Measurements from ENCODE around the gene SCNM1. TPM values are rescaled to one million over a fixed set of nuclear protein-coding genes. Genes with fewer than 3 reads are reported as not detected.

The SCNM1 gene
- total and polyA plus RNA-seq, 4 donors: 4.8 to 14.3 (median 10.5) TPM

GRCh38 chr1:151197863-151198253 is 31.9 kb downstream of the SCNM1 start:
- WGBS: 4% methylated on average over 10 of the region's 10 CpGs
- Histone ChIP-seq H3K27ac (ENCODE audit: low read depth in 1 of 2, low read length in 2 of 2) (peak overlapping the region; percentile 61 to 90), H3K4me3 (ENCODE audit: low read depth in 1 of 3, low read length in 3 of 3) (peak overlapping the region; percentile 51 to 96 (median 89)), H3K27me3 (ENCODE audit: control insufficient read depth in 4 of 4, insufficient read depth in 4 of 4, low read length in 3 of 4) (no peaks in the 10 kb centered on the region), H3K9ac (ENCODE audit: low read depth in 1 of 2, low read length in 2 of 2) (peak overlapping the region; percentile 36 to 84), H3K9me3 (ENCODE audit: control insufficient read depth in 4 of 4, low read length in 3 of 4) (no peaks in the 10 kb centered on the region), H3K4me1 (ENCODE audit: control insufficient read depth in 4 of 4, insufficient read depth in 4 of 4, low read length in 3 of 4) (peaks cover 3 to 24% (median 12%) of the 10 kb centered on the region in 4 donors), H3K36me3 (ENCODE audit: control insufficient read depth in 4 of 4, insufficient read depth in 3 of 4, low read depth in 1 of 4, low read length in 3 of 4) (peaks cover 0 to 4% (median 2%) of the 10 kb centered on the region in 4 donors)
- TF ChIP-seq FOXA2 (IDR thresholded peaks at IDR 0.05): peak; percentile 24
- TF ChIP-seq CTCF (IDR thresholded peaks at IDR 0.05; ENCODE audit: low read depth, low read length, missing input control): no peak
- no peak for TF ChIP-seq TAF1 (conservative IDR thresholded peaks at IDR 0.05)
- peak in 1 of 2 donors; percentile 16 for TF ChIP-seq JUND (IDR thresholded peaks at IDR 0.05)
- no peak for TF ChIP-seq ATF3 (IDR thresholded peaks at IDR 0.05)
- TF ChIP-seq FOXA1 (IDR thresholded peaks at IDR 0.05): no peak
- peak; percentile 38 for DNase-seq (ENCODE audit: low spot score)

GRCh38 chr1:151198254-151199127 is 32.5 kb downstream of the SCNM1 start, which contains the start of gene PIP5K1A:
TSS of gene PIP5K1A (plus strand) at chr1:151198552. CDS start at chr1:151198997, 445 bp downstream.
- DNase-seq (ENCODE audit: low spot score): peak; percentile 97
- peaks cover 0 to 6% (median 3%) of the 10 kb centered on the region in 4 donors for H3K36me3 ChIP-seq (ENCODE audit: control insufficient read depth in 4 of 4, insufficient read depth in 3 of 4, low read depth in 1 of 4, low read length in 3 of 4)
- H3K27me3 ChIP-seq (ENCODE audit: control insufficient read depth in 4 of 4, insufficient read depth in 4 of 4, low read length in 3 of 4): no peaks in the 10 kb centered on the region
- H3K9me3 ChIP-seq (ENCODE audit: control insufficient read depth in 4 of 4, low read length in 3 of 4): no peaks in the 10 kb centered on the region
- H3K9ac ChIP-seq (ENCODE audit: low read depth in 1 of 2, low read length in 2 of 2): peak within 1 kb of the TSS; percentile 80 to 84
- TF ChIP-seq HNF4G (IDR thresholded peaks at IDR 0.05) (no peak), CTCF (IDR thresholded peaks at IDR 0.05; ENCODE audit: low read depth, low read length, missing input control) (no peak), SP1 (IDR thresholded peaks at IDR 0.05) (peak; percentile 71), RXRA (IDR thresholded peaks at IDR 0.05) (peak; percentile 63 to 72), TAF1 (conservative IDR thresholded peaks at IDR 0.05) (peak; percentile 63), FOXA2 (IDR thresholded peaks at IDR 0.05) (no peak), HNF4A (conservative IDR thresholded peaks at IDR 0.05) (peak; percentile 40 to 73), JUND (IDR thresholded peaks at IDR 0.05) (no peak), EGR1 (IDR thresholded peaks at IDR 0.05; ENCODE audit: low read depth in 2 of 2) (peak; percentile 60 to 68), RAD21 (IDR thresholded peaks at IDR 0.05) (peak; percentile 19 to 24), ATF3 (IDR thresholded peaks at IDR 0.05) (no peak), FOXA1 (IDR thresholded peaks at IDR 0.05) (no peak), ZBTB33 (IDR thresholded peaks at IDR 0.05) (peak; percentile 87), MAX (IDR thresholded peaks at IDR 0.05) (peak; percentile 81), REST (IDR thresholded peaks at IDR 0.05) (peak; percentile 55), GABPA (IDR thresholded peaks at IDR 0.05 in 1 of 2, conservative IDR thresholded peaks at IDR 0.05 in 1 of 2) (peak in 1 of 2 donors; percentile 40), YY1 (IDR thresholded peaks at IDR 0.05) (peak; percentile 82), NR2F2 (IDR thresholded peaks at IDR 0.05) (peak; percentile 70)
- H3K4me3 ChIP-seq (ENCODE audit: low read depth in 1 of 3, low read length in 3 of 3): peak within 1 kb of the TSS; percentile 89 to 100 (median 96)
- H3K4me1 ChIP-seq (ENCODE audit: control insufficient read depth in 4 of 4, insufficient read depth in 4 of 4, low read length in 3 of 4): peaks cover 3 to 24% (median 12%) of the 10 kb centered on the region in 4 donors
- under 1% methylated on average over 60 of the region's 60 CpGs for WGBS
- H3K27ac ChIP-seq (ENCODE audit: low read depth in 1 of 2, low read length in 2 of 2): peak within 1 kb of the TSS; percentile 61 to 90

Data from liver (tissue), 9 donors.